Putamen (tissue), 1 donor: Measurements from ENCODE around the gene DYNC2H1.

Experiments used
- DNase-seq: peaks from one replicate; pipeline ENCODE4 v3.0.0-alpha.2; 2016; ENCODE audit warnings: low spot score

DYNC2H1 gene

GRCh38 chr11:103471546-103471945 is 362.3 kb downstream of the DYNC2H1 start:
- no peak for DNase-seq

- DNase-seq = no peak
These were observed 367.6 kb downstream of the DYNC2H1 start for GRCh38 chr11:103476874-103477273.

- no peak for DNase-seq
These were observed 371.2 kb downstream of the DYNC2H1 start for GRCh38 chr11:103480421-103480820.

- no peak for DNase-seq
These were observed 374.8 kb downstream of the DYNC2H1 start for GRCh38 chr11:103483996-103484395.

GRCh38 chr11:103484545-103484944 is 375.3 kb downstream of the DYNC2H1 start:
- no peak for DNase-seq

- no peak for DNase-seq
These were observed 377.4 kb downstream of the DYNC2H1 start for GRCh38 chr11:103486604-103487003.

GRCh38 chr11:103487113-103487512 is 377.9 kb downstream of the DYNC2H1 start:
- no peak for DNase-seq

GRCh38 chr11:103488031-103488461 is 378.8 kb downstream of the DYNC2H1 start:
- no peak for DNase-seq

DNA sequence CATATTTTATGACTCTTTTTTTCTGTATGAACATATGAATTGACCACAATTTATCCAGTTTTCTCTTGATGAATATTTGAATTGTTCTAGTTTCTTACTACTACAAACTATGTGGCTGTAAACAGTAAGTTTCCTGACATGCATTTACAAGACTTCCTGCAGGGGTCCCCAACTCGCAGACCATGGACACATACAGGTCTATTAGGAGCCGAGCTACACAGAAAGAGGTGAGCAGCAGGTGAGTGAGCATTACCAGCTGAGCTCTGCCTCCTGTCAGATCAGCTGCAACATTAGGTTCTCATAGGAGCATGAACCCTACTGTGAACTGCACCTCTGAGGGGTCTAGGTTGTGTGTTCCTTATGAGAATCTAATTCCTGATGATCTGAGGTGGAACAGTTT is 379.4 kb downstream of the DYNC2H1 start:
- no peak for DNase-seq

GRCh38 chr11:103491777-103492176 is 382.6 kb downstream of the DYNC2H1 start:
- no peak for DNase-seq

DNA sequence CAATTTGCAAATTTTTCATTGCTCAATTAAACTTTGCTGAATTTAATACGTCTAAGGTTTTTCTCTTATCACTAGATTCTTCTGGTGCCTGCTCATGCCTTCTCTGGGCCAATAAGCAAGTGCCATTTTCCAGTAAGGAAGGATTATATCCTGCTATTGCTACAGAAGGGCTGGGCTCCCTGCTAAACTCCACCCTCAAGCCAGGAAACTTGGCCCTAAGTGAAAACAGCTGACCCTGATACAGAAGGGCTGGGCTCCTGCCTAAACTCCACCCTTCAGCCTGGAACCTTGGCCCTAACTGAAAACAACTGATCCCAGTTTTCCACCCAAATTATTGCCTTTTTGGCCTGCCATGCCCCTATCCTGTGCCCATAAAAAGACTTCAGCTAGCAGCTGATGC is 385.3 kb downstream of the DYNC2H1 start:
- no peak for DNase-seq

DNA sequence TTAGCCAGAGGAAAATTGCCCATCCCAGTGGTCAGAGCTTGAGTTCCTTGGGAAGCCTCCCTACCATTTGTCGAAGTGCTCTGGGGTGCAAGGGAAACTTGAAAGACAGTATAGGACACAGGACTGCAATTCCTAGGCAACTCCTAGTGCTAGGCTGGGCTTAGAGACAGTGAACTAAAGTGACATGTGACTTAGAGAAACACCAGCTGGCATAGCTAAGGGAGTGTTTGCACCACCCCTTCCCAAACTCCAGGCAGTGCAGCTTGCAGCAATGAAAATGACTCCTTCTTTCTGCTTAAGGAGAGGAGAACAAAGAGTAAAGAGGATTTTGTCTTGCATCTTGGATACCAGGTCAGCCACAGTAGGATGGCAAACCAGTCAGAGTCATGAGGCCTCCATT is 388.0 kb downstream of the DYNC2H1 start:
- DNase-seq = no peak

GRCh38 chr11:103499710-103500340 is 390.6 kb downstream of the DYNC2H1 start:
- no peak for DNase-seq

DNA sequence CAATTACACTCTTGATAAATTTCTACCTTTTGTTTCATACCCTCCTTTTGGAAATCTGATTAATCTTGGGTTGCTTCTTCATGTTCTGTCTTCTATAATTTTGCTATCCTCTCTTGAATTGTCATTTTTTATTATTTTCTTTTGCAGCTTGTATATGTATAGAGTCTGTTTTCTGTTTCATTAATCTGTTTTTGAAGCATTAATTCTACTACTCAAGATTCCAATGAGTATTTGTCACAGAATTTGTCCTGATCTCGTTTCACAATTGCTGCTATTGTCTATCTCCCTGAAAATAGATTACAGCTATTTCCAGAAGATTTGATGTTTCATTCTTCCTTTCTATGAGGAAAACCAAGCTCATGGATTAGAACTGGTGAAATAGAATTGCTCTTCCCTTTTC is 406.1 kb downstream of the DYNC2H1 start:
- no peak for DNase-seq

DNA sequence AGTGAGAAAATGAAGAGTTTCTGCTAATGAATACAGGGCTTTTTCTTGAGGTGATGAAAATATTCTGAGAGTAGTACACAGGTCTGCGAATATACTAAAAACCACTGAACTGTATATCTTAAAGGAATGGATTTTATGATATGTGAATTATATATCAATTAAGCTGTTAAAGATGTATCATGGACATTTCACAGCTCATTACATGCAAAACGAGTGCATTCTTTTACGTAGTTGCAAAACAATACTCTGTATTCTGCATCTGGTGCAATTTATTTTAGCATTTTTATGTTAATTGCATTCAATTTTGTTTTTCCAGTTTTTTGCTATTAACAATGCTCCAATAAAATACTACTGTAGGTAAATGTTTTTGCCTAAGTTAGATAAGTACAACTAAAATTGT is 411.6 kb downstream of the DYNC2H1 start:
- no peak for DNase-seq

- DNase-seq = no peak
These were observed 415.8 kb downstream of the DYNC2H1 start for GRCh38 chr11:103525069-103525468.

- DNase-seq = no peak
These were observed 418.8 kb downstream of the DYNC2H1 start for GRCh38 chr11:103528046-103528445.

GRCh38 chr11:103528596-103528995 is 419.4 kb downstream of the DYNC2H1 start:
- DNase-seq = no peak

GRCh38 chr11:103529181-103529684 is 420.0 kb downstream of the DYNC2H1 start:
- peak; percentile 36 for DNase-seq
